Activated T-cell treated with anti-CD3 and anti-CD28 coated beads, Interleukin-2, amount 50 U/mL, for 72 hours (primary cell): Measurements from ENCODE around the gene NWD2. TPM values are rescaled to one million over a fixed set of nuclear protein-coding genes. Genes with fewer than 3 reads are reported as not detected.

Experiments
- ATAC-seq, 2 donors: fragments of 150-1000 bp; cut with Tn5 transposase; replicated peaks in 1 of 2; 2 replicates each; pipeline ENCODE4 v1.10.0; 2021; ENCODE audit warnings: moderate library complexity in 2 of 2, mild to moderate bottlenecking in 1 of 2
- DNase-seq, 2 donors: peaks; one replicate each; pipeline ENCODE4 v3.0.0; 2021 to 2022; ENCODE audit warnings: mixed read lengths in 1 of 2
- H3K27ac Mint-ChIP-seq: one replicate; pipeline ENCODE4 v1.8.0; 2022; ENCODE audit warnings: mild to moderate bottlenecking, moderate library complexity, mixed read lengths
- H3K27me3 Mint-ChIP-seq: one replicate; pipeline ENCODE4 v1.8.0; 2022; ENCODE audit warnings: low read depth, mixed read lengths
- H3K36me3 Mint-ChIP-seq, 2 donors: one replicate each; pipeline ENCODE4 v1.8.0; 2022; ENCODE audit warnings: mixed read lengths in 2 of 2, mild to moderate bottlenecking in 1 of 2; ENCODE audit not compliant: insufficient read depth in 2 of 2
- H3K4me1 Mint-ChIP-seq: one replicate; pipeline ENCODE4 v1.8.0; 2022; ENCODE audit warnings: low read depth, mixed read lengths
- H3K4me3 Mint-ChIP-seq, 2 donors: one replicate each; pipeline ENCODE4 v1.8.0; 2022; ENCODE audit warnings: mild to moderate bottlenecking in 2 of 2, mixed read lengths in 2 of 2, moderate library complexity in 2 of 2
- H3K9me3 Mint-ChIP-seq, 2 donors: one replicate each; pipeline ENCODE4 v1.8.0; 2022; ENCODE audit warnings: mixed read lengths in 2 of 2
- total RNA-seq, 2 donors: library from RNA; stranded (reverse); gene quantifications; one replicate each; pipeline ENCODE4 v1.2.3, GENCODE V29; 2022

The NWD2 gene
- total RNA-seq, 2 donors from 2014 or later: not detected

GRCh38 chr4:37320513-37321235, 76.1 kb downstream of the NWD2 start:
- ATAC-seq (no peak), DNase-seq (no peak)
- no peak overlapping the region for H3K27ac Mint-ChIP-seq
- peaks cover 9% of the 10 kb centered on the region for H3K27me3 Mint-ChIP-seq
- H3K9me3 Mint-ChIP-seq: peaks cover 0 to 5% of the 10 kb centered on the region in 2 donors
- no peak overlapping the region for H3K4me3 Mint-ChIP-seq
- H3K4me1 Mint-ChIP-seq: no peaks in the 10 kb centered on the region
- no peaks in the 10 kb centered on the region for H3K36me3 Mint-ChIP-seq

- no peak for DNase-seq
Measured at GRCh38 chr4:37322122-37322521, 77.6 kb downstream of the NWD2 start.

GRCh38 chr4:37324546-37324945, 80.0 kb downstream of the NWD2 start:
- peaks cover 9% of the 10 kb centered on the region for H3K27me3 Mint-ChIP-seq
- no peak for ATAC-seq

More at GRCh38 chr4:37322122-37322521, 77.6 kb downstream of the NWD2 start:
- Mint-ChIP-seq H3K4me1 (no peaks in the 10 kb centered on the region), H3K9me3 (peaks cover 0 to 4% of the 10 kb centered on the region in 2 donors), H3K36me3 (no peaks in the 10 kb centered on the region), H3K4me3 (no peak overlapping the region), H3K27ac (no peak overlapping the region), H3K27me3 (peaks cover 9% of the 10 kb centered on the region)
- ATAC-seq: no peak

GRCh38 chr4:37326852-37327251, 82.3 kb downstream of the NWD2 start:
- DNase-seq: no peak
- no peaks in the 10 kb centered on the region for H3K27me3 Mint-ChIP-seq
- no peak for ATAC-seq
- peaks cover 3 to 4% of the 10 kb centered on the region in 2 donors for H3K9me3 Mint-ChIP-seq
- no peaks in the 10 kb centered on the region for H3K4me1 Mint-ChIP-seq
- peaks cover 0 to 3% of the 10 kb centered on the region in 2 donors for H3K36me3 Mint-ChIP-seq
- H3K27ac Mint-ChIP-seq: no peak overlapping the region
- no peak overlapping the region for H3K4me3 Mint-ChIP-seq

More at GRCh38 chr4:37324546-37324945, 80.0 kb downstream of the NWD2 start:
- H3K36me3 Mint-ChIP-seq: peaks cover 0 to 3% of the 10 kb centered on the region in 2 donors
- no peak overlapping the region for H3K27ac Mint-ChIP-seq
- H3K4me1 Mint-ChIP-seq: no peaks in the 10 kb centered on the region
- no peak for DNase-seq
- H3K4me3 Mint-ChIP-seq: no peak overlapping the region
- peaks cover 3 to 4% of the 10 kb centered on the region in 2 donors for H3K9me3 Mint-ChIP-seq

- Mint-ChIP-seq H3K27me3 (no peaks in the 10 kb centered on the region), H3K27ac (no peak overlapping the region), H3K9me3 (no peaks in the 10 kb centered on the region), H3K4me1 (no peaks in the 10 kb centered on the region), H3K4me3 (no peak overlapping the region), H3K36me3 (no peaks in the 10 kb centered on the region)
- ATAC-seq: no peak
- no peak for DNase-seq
Measured at GRCh38 chr4:37338972-37339371, 94.4 kb downstream of the NWD2 start.

GRCh38 chr4:37358748-37359147, 114.2 kb downstream of the NWD2 start:
- Mint-ChIP-seq H3K27ac (no peak overlapping the region), H3K4me3 (no peak overlapping the region), H3K4me1 (no peaks in the 10 kb centered on the region), H3K27me3 (peaks cover 10% of the 10 kb centered on the region), H3K9me3 (no peaks in the 10 kb centered on the region), H3K36me3 (no peaks in the 10 kb centered on the region)
- no peak for ATAC-seq
- no peak for DNase-seq

- no peak overlapping the region for H3K27ac Mint-ChIP-seq
- ATAC-seq: no peak
Measured at GRCh38 chr4:37359261-37359660, 114.7 kb downstream of the NWD2 start.

GRCh38 chr4:37365888-37366287, 121.3 kb downstream of the NWD2 start:
- peaks cover 9% of the 10 kb centered on the region for H3K27me3 Mint-ChIP-seq
- H3K9me3 Mint-ChIP-seq: no peaks in the 10 kb centered on the region
- H3K27ac Mint-ChIP-seq: no peak overlapping the region
- H3K4me1 Mint-ChIP-seq: no peaks in the 10 kb centered on the region
- no peak for DNase-seq
- no peak for ATAC-seq
- H3K36me3 Mint-ChIP-seq: no peaks in the 10 kb centered on the region
- H3K4me3 Mint-ChIP-seq: no peak overlapping the region

More at GRCh38 chr4:37359261-37359660, 114.7 kb downstream of the NWD2 start:
- no peak for DNase-seq
- Mint-ChIP-seq H3K9me3 (no peaks in the 10 kb centered on the region), H3K4me3 (no peak overlapping the region), H3K27me3 (peaks cover 10% of the 10 kb centered on the region), H3K4me1 (no peaks in the 10 kb centered on the region), H3K36me3 (no peaks in the 10 kb centered on the region)

GRCh38 chr4:37367901-37368300, 123.4 kb downstream of the NWD2 start:
- Mint-ChIP-seq H3K4me3 (no peak overlapping the region), H3K27me3 (peaks cover 9% of the 10 kb centered on the region), H3K4me1 (no peaks in the 10 kb centered on the region), H3K36me3 (no peaks in the 10 kb centered on the region), H3K27ac (no peak overlapping the region), H3K9me3 (no peaks in the 10 kb centered on the region)
- ATAC-seq (no peak), DNase-seq (no peak)

- DNase-seq (no peak), ATAC-seq (no peak)
- H3K4me3 Mint-ChIP-seq: no peak overlapping the region
- no peaks in the 10 kb centered on the region for H3K36me3 Mint-ChIP-seq
- H3K27ac Mint-ChIP-seq: no peak overlapping the region
- no peaks in the 10 kb centered on the region for H3K4me1 Mint-ChIP-seq
- peaks cover 14% of the 10 kb centered on the region for H3K27me3 Mint-ChIP-seq
- no peaks in the 10 kb centered on the region for H3K9me3 Mint-ChIP-seq
Measured at GRCh38 chr4:37370052-37370451, 125.5 kb downstream of the NWD2 start.

GRCh38 chr4:37381040-37381668, 136.6 kb downstream of the NWD2 start:
- Mint-ChIP-seq H3K9me3 (no peaks in the 10 kb centered on the region), H3K27me3 (peaks cover 10% of the 10 kb centered on the region), H3K27ac (no peak overlapping the region), H3K4me1 (no peaks in the 10 kb centered on the region), H3K4me3 (no peak overlapping the region), H3K36me3 (no peaks in the 10 kb centered on the region)
- DNase-seq (no peak), ATAC-seq (no peak)

- Mint-ChIP-seq H3K36me3 (no peaks in the 10 kb centered on the region), H3K4me1 (no peaks in the 10 kb centered on the region), H3K27me3 (peaks cover 10% of the 10 kb centered on the region), H3K27ac (no peak overlapping the region), H3K4me3 (no peak overlapping the region), H3K9me3 (no peaks in the 10 kb centered on the region)
- peak; percentile 6 to 39 for DNase-seq
- peak in 1 of 2 donors; percentile 25 for ATAC-seq
Measured at GRCh38 chr4:37383579-37384229, 139.2 kb downstream of the NWD2 start.

GRCh38 chr4:37385424-37385823, 140.9 kb downstream of the NWD2 start:
- Mint-ChIP-seq H3K27me3 (peaks cover 10% of the 10 kb centered on the region), H3K4me3 (no peak overlapping the region), H3K27ac (no peak overlapping the region), H3K36me3 (no peaks in the 10 kb centered on the region), H3K9me3 (no peaks in the 10 kb centered on the region), H3K4me1 (no peaks in the 10 kb centered on the region)
- DNase-seq (no peak), ATAC-seq (no peak)
